A549 (cell line): ENCODE results near the gene KLHL1. TPM values are rescaled to one million over a fixed set of nuclear protein-coding genes. Genes with fewer than 3 reads are reported as not detected.

ENCODE experiments used
- ATAC-seq, 2 experiments: fragments of 200-7000 bp in 1 of 2; fragments of >200 bp in 1 of 2; cut with Nextera tagmentation in 1 of 2; cut with Tn5 transposase in 1 of 2; 3 replicates each; pipeline versions ENCODE4 v1.8.0 to v1.9.1; 2018 to 2020; ENCODE audit warnings: mild to moderate bottlenecking in 1 of 2, moderate library complexity in 1 of 2
- CTCF ChIA-PET: fragments of 300-600 bp; sonication (Branson Sonifier 250); formaldehyde crosslinking; extraction: SDS; loops from one replicate; lab custom pipeline; 2021; ENCODE audit warnings: antibody characterized with exemption, inconsistent platforms; lab: Yijun Ruan, JAX
- POLR2A ChIA-PET: fragments of 350-600 bp; formaldehyde crosslinking; extraction: SDS; loops from one replicate; lab custom pipeline; 2021; ENCODE audit warnings: antibody characterized with exemption, inconsistent platforms; lab: Yijun Ruan, JAX
- DNase-seq, 2 experiments: peaks; one replicate each; pipeline versions ENCODE4 v3.0.0 to v3.0.0-alpha.2; 2011 to 2016; ENCODE audit warnings: low read depth in 1 of 2, low spot score in 1 of 2
- FAIRE-seq: peaks from 2 replicates; lab custom pipeline; 2011; peaks lifted over from hg19 to GRCh38; lab: Jason Lieb, UNC
- H3K27ac ChIP-seq, 2 experiments: fragments of >200 bp; sonication (Bioruptor Twin); formaldehyde crosslinking; 3 replicates each; pipeline ENCODE4 v1.5.1; 2016 to 2017
- H3K4me1 ChIP-seq: fragments of >200 bp; sonication (Bioruptor Twin); formaldehyde crosslinking; 3 replicates; pipeline ENCODE4 v1.6.1; 2016
- H3K4me2 ChIP-seq: fragments of >200 bp; sonication (Bioruptor Twin); formaldehyde crosslinking; 3 replicates; pipeline ENCODE4 v1.6.1; 2016
- H3K4me3 ChIP-seq: fragments of >200 bp; sonication (Bioruptor Twin); formaldehyde crosslinking; 3 replicates; pipeline ENCODE4 v1.5.1; 2016
- H3K9me3 ChIP-seq: fragments of >200 bp; sonication (Bioruptor Twin); formaldehyde crosslinking; 3 replicates; pipeline ENCODE4 v1.6.1; 2016
- BHLHE40 ChIP-seq: IDR thresholded peaks from 2 replicates; pipeline ENCODE4 v1.6.1; 2012; ENCODE audit warnings: low read depth, low read length, inconsistent platforms
- CBX2 ChIP-seq: fragments of 200-600 bp; sonication (generic); IDR thresholded peaks from 2 replicates; pipeline ENCODE4 v1.6.1; 2016; ENCODE audit warnings: low read depth, mild to moderate bottlenecking, borderline replicate concordance
- CHD4 ChIP-seq: fragments of 200-600 bp; sonication (generic); IDR thresholded peaks from 2 replicates; pipeline ENCODE4 v1.6.1; 2016; ENCODE audit warnings: antibody characterized with exemption, mild to moderate bottlenecking, borderline replicate concordance
- E2F6 ChIP-seq: IDR thresholded peaks from 2 replicates; pipeline ENCODE4 v1.6.1; 2012; ENCODE audit warnings: low read depth, borderline replicate concordance
- EHMT2 ChIP-seq: fragments of 200-600 bp; sonication (generic); IDR thresholded peaks from 2 replicates; pipeline ENCODE4 v1.6.1; 2016; ENCODE audit warnings: antibody characterized with exemption, low read depth, mild to moderate bottlenecking, moderate library complexity
- ELK1 ChIP-seq: fragments of 150-350 bp; IDR thresholded peaks from 2 replicates; pipeline ENCODE4 v1.6.1; 2014; ENCODE audit warnings: low read depth, mild to moderate bottlenecking, low read length
- ESRRA ChIP-seq: fragments of 150-350 bp; IDR thresholded peaks from 2 replicates; pipeline ENCODE4 v1.6.1; 2014; ENCODE audit warnings: mild to moderate bottlenecking, low read length, borderline replicate concordance
- GATA3 ChIP-seq: IDR thresholded peaks from 2 replicates; pipeline ENCODE4 v1.6.1; 2012; ENCODE audit warnings: borderline replicate concordance
- HES2 ChIP-seq: fragments of >200 bp; sonication (Bioruptor Twin); formaldehyde crosslinking; IDR thresholded peaks from 2 replicates; pipeline ENCODE4 v1.6.1; 2016
- KDM5A ChIP-seq: fragments of 200-600 bp; sonication (generic); IDR thresholded peaks from 2 replicates; pipeline ENCODE4 v1.6.1; 2016; ENCODE audit warnings: antibody characterized with exemption, mild to moderate bottlenecking
- MAFK ChIP-seq: fragments of 450-650 bp; IDR thresholded peaks from 2 replicates; pipeline ENCODE4 v1.6.1; 2014; ENCODE audit not compliant: partially characterized antibody
- MYC ChIP-seq: IDR thresholded peaks from 2 replicates; pipeline ENCODE4 v1.6.1; 2012; ENCODE audit warnings: mild to moderate bottlenecking, inconsistent platforms, low read length, improper control_type of control experiment, borderline replicate concordance
- PBX3 ChIP-seq: IDR thresholded peaks from 2 replicates; pipeline ENCODE4 v1.6.1; 2012
- POLR2A ChIP-seq: IDR thresholded peaks from 2 replicates; pipeline ENCODE4 v1.6.1; 2012; ENCODE audit warnings: mild to moderate bottlenecking, low read length
- RARB ChIP-seq: fragments of 250-450 bp; sonication (Bioruptor Pico); IDR thresholded peaks from 2 replicates; pipeline ENCODE4 v1.8.0; 2021; ENCODE audit warnings: mild to moderate bottlenecking, moderate library complexity
- RFX5 ChIP-seq: fragments of 450-650 bp; IDR thresholded peaks from 2 replicates; pipeline ENCODE4 v1.7.1; 2014; ENCODE audit warnings: antibody characterized with exemption, mild to moderate bottlenecking, moderate library complexity
- SMC3 ChIP-seq: fragments of >200 bp; sonication (Bioruptor Twin); formaldehyde crosslinking; IDR thresholded peaks from 3 replicates; pipeline ENCODE4 v1.6.1; 2018; ENCODE audit warnings: inconsistent platforms
- USF2 ChIP-seq: fragments of 450-650 bp; IDR thresholded peaks from 2 replicates; pipeline ENCODE4 v1.6.1; 2014; ENCODE audit warnings: antibody characterized with exemption
- ZC3H11A ChIP-seq: fragments of 450-650 bp; IDR thresholded peaks from 2 replicates; pipeline ENCODE4 v1.6.1; 2014; ENCODE audit warnings: antibody characterized with exemption, mild to moderate bottlenecking
- ZNF302 ChIP-seq: fragments of 250-450 bp; sonication (Bioruptor Pico); IDR thresholded peaks from 2 replicates; pipeline ENCODE4 v1.9.0; 2021; ENCODE audit warnings: inconsistent platforms, mild to moderate bottlenecking, moderate library complexity
- WGBS: methylation state at CpG from one replicate; pipeline ENCODE4 v1.1.6; 2017; ENCODE audit errors: missing lambda C conversion rate; 5-methylcytosine and 5-hydroxymethylcytosine counted together
- polyA plus RNA-seq, 4 experiments: library from polyadenylated mRNA; depleted of rRNA in 3 of 4; stranded (reverse); fragments of >200 nt; fragmentation: RNase III in 1 of 4; extraction: RNeasy Plus Mini Kit Qiagen cat#74134 plus additional on column Dnase treatment in 1 of 4; gene quantifications; 2 replicates in 3 of 4; 3 replicates in 1 of 4; pipeline ENCODE4 v1.2.3, GENCODE V29; 2011 to 2017

The KLHL1 gene
- polyA plus RNA-seq, 2 of the 4 experiments (the other 2 are of a cell fraction): not detected

GRCh38 chr13:69809152-69809551 lies 299.1 kb downstream of the KLHL1 start:
- TF ChIP-seq ESRRA (no peak), BHLHE40 (no peak)
- Histone ChIP-seq H3K9me3 (no peaks in the 10 kb centered on the region), H3K4me3 (no peak overlapping the region), H3K27ac (no peak overlapping the region), H3K4me2 (no peak overlapping the region), H3K4me1 (no peaks in the 10 kb centered on the region)
- POLR2A ChIA-PET: no interaction called here
- DNase-seq (no peak), FAIRE-seq (no peak), ATAC-seq (no peak)
- 25% methylated on average over 3 of the region's 3 CpGs for WGBS
- CTCF ChIA-PET: no interaction called here

- no peak for ATAC-seq
- no peak overlapping the region for H3K4me2 ChIP-seq
- H3K4me1 ChIP-seq: no peaks in the 10 kb centered on the region
- H3K9me3 ChIP-seq: no peaks in the 10 kb centered on the region
- no peak overlapping the region for H3K4me3 ChIP-seq
- ChIA-PET POLR2A (no interaction called here), CTCF (no interaction called here)
- 69% methylated on average over 2 of the region's 2 CpGs for WGBS
- FAIRE-seq: no peak
- DNase-seq: no peak
- no peak overlapping the region for H3K27ac ChIP-seq
- TF ChIP-seq GATA3: no peak
- no peak for TF ChIP-seq ZNF302 (CRISPR knock-in tag)
- no peak for TF ChIP-seq ZC3H11A
- no peak for TF ChIP-seq RFX5
- no peak for TF ChIP-seq HES2
- TF ChIP-seq ELK1: no peak
- TF ChIP-seq CBX2: no peak
- no peak for TF ChIP-seq MAFK
- TF ChIP-seq CHD4: no peak
- no peak for TF ChIP-seq USF2
- TF ChIP-seq EHMT2: no peak
- TF ChIP-seq KDM5A: no peak
- no peak for TF ChIP-seq PBX3
Measured at GRCh38 chr13:69796256-69796655, 312.0 kb downstream of the KLHL1 start.

GRCh38 chr13:69793783-69794453 lies 314.3 kb downstream of the KLHL1 start:
- DNase-seq (no peak), ATAC-seq (no peak), FAIRE-seq (no peak)
- H3K4me3 ChIP-seq: no peak overlapping the region
- no peak for TF ChIP-seq EHMT2
- TF ChIP-seq SMC3: no peak
- TF ChIP-seq ZC3H11A: no peak
- no peak for TF ChIP-seq POLR2A
- TF ChIP-seq MYC: no peak
- no peak overlapping the region for H3K4me2 ChIP-seq
- CTCF ChIA-PET: no interaction called here
- 22% methylated on average over 3 of the region's 3 CpGs for WGBS
- POLR2A ChIA-PET: interaction anchor here (0.6 kb wide), 1 partner anchor 12 kb away, joined by 4 read pairs; no protein-coding TSS in a partner anchor
- no peaks in the 10 kb centered on the region for H3K9me3 ChIP-seq
- no peak overlapping the region for H3K27ac ChIP-seq
- no peaks in the 10 kb centered on the region for H3K4me1 ChIP-seq

GRCh38 chr13:69776937-69777336 lies 331.3 kb downstream of the KLHL1 start:
- H3K4me2 ChIP-seq: no peak overlapping the region
- ATAC-seq (no peak), DNase-seq (no peak), FAIRE-seq (no peak)
- TF ChIP-seq RARB (CRISPR knock-in tag) (no peak), E2F6 (no peak)
- H3K27ac ChIP-seq: no peak overlapping the region
- no peaks in the 10 kb centered on the region for H3K4me1 ChIP-seq
- H3K9me3 ChIP-seq: no peaks in the 10 kb centered on the region
- H3K4me3 ChIP-seq: no peak overlapping the region
- WGBS: 43% methylated on average over 4 of the region's 4 CpGs
- ChIA-PET CTCF (no interaction called here), POLR2A (no interaction called here)
